ENCODE results near the gene ZBED4. TPM values are rescaled to one million over a fixed set of nuclear protein-coding genes. Genes with fewer than 3 reads are reported as not detected.

Gene ZBED4
- total and polyA plus RNA-seq, 4 donors, result 2.1 to 10.3 (median 4.8) TPM

DNA sequence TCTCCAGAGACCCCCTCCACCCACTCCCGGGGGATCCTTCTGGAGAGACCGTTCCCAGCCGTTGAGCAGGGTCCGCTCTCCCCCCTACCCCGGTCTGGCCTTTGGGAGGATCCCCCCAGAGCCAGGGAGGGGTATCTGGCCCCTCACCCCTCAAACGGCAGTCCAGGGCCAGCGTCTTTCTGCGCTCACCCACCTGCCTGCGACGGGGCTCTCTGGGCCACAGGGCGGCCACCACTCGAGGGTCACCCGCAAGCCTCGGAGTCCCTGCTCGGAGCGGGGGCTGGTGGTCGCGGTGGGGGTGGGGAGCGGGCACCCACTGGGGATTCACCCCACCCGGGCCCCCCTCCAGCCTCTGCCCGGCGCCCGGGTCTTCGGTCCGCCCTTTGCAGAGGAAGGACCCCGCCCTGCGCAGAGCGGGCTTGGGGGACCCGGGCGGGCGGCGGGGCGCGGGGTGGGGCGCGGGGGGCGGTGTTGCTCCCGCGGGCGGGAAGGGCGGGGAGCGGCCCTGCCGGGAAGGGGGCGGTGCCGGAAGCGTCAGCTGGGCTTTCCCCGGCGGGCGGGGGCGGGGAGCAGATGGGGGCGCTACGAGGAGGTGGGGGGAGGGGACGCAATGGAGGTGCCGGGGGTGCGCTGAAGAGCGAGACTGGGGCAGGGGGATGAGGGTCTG lies 81.4 kb downstream of the ZBED4 start:
- Histone ChIP-seq H3K27ac (ENCODE audit: low read depth in 1 of 2, low read length in 2 of 2) (peak overlapping the region; percentile 83 to 84), H3K9ac (ENCODE audit: low read depth in 1 of 2, low read length in 2 of 2) (no peak overlapping the region), H3K4me3 (ENCODE audit: low read depth in 1 of 3, low read length in 3 of 3) (peak overlapping the region in 1 of 3 donors; percentile 69), H3K36me3 (ENCODE audit: control insufficient read depth in 4 of 4, insufficient read depth in 3 of 4, low read depth in 1 of 4, low read length in 3 of 4) (no peaks in the 10 kb centered on the region), H3K9me3 (ENCODE audit: control insufficient read depth in 4 of 4, low read length in 3 of 4) (no peaks in the 10 kb centered on the region), H3K27me3 (ENCODE audit: control insufficient read depth in 4 of 4, insufficient read depth in 4 of 4, low read length in 3 of 4) (no peaks in the 10 kb centered on the region), H3K4me1 (ENCODE audit: control insufficient read depth in 4 of 4, insufficient read depth in 4 of 4, low read length in 3 of 4) (peaks cover 9 to 45% (median 34%) of the 10 kb centered on the region in 4 donors)
- DNase-seq (ENCODE audit: low spot score), result peak; percentile 53
- 5% methylated on average over 56 of the region's 56 CpGs for WGBS
- TF ChIP-seq EGR1 (IDR thresholded peaks at IDR 0.05; ENCODE audit: low read depth in 2 of 2), result no peak
- TF ChIP-seq NR2F2 (IDR thresholded peaks at IDR 0.05), result no peak
- TF ChIP-seq, protein P1, sequence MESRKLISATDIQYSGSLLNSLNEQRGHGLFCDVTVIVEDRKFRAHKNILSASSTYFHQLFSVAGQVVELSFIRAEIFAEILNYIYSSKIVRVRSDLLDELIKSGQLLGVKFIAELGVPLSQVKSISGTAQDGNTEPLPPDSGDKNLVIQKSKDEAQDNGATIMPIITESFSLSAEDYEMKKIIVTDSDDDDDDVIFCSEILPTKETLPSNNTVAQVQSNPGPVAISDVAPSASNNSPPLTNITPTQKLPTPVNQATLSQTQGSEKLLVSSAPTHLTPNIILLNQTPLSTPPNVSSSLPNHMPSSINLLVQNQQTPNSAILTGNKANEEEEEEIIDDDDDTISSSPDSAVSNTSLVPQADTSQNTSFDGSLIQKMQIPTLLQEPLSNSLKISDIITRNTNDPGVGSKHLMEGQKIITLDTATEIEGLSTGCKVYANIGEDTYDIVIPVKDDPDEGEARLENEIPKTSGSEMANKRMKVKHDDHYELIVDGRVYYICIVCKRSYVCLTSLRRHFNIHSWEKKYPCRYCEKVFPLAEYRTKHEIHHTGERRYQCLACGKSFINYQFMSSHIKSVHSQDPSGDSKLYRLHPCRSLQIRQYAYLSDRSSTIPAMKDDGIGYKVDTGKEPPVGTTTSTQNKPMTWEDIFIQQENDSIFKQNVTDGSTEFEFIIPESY (IDR thresholded peaks at IDR 0.05), result no peak
- TF ChIP-seq RXRA (IDR thresholded peaks at IDR 0.05), result no peak
- TF ChIP-seq GABPA (IDR thresholded peaks at IDR 0.05 in 1 of 2, conservative IDR thresholded peaks at IDR 0.05 in 1 of 2), result no peak

DNA sequence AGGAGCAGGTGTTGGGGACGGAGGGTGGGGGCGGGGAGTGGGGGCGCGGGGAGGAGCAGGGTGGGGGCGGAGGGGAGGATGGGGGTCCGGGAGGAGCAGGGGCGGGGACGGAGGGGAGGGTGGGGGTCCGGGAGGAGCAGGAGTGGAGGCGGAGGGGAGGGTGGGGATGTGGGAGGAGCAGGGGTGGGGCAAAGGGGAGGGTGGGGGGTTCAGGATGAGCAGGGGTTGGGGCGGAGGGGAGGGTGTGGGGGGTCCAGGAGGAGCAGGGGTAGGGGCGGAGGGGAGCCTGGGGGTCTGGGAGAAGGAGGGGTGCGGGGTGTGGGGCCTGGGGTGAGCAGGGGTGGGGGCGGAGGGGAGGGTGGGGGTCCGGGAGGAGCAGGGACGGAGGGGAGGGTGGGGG lies 81.9 kb downstream of the ZBED4 start:
- peaks cover 9 to 45% (median 34%) of the 10 kb centered on the region in 4 donors for H3K4me1 ChIP-seq (ENCODE audit: control insufficient read depth in 4 of 4, insufficient read depth in 4 of 4, low read length in 3 of 4)
- H3K4me3 ChIP-seq (ENCODE audit: low read depth in 1 of 3, low read length in 3 of 3), result peak overlapping the region in 1 of 3 donors; percentile 69
- WGBS, result 7% methylated on average over 12 of the region's 16 CpGs
- H3K27me3 ChIP-seq (ENCODE audit: control insufficient read depth in 4 of 4, insufficient read depth in 4 of 4, low read length in 3 of 4), result no peaks in the 10 kb centered on the region
- DNase-seq (ENCODE audit: low spot score), result no peak
- H3K36me3 ChIP-seq (ENCODE audit: control insufficient read depth in 4 of 4, insufficient read depth in 3 of 4, low read depth in 1 of 4, low read length in 3 of 4), result no peaks in the 10 kb centered on the region
- no peak for TF ChIP-seq RAD21 (IDR thresholded peaks at IDR 0.05)
- TF ChIP-seq HNF4A (conservative IDR thresholded peaks at IDR 0.05), result no peak
- no peak for TF ChIP-seq FOXA2 (IDR thresholded peaks at IDR 0.05)
- TF ChIP-seq EGR1 (IDR thresholded peaks at IDR 0.05; ENCODE audit: low read depth in 2 of 2), result no peak
- no peak for TF ChIP-seq HNF4G (IDR thresholded peaks at IDR 0.05)
- no peak for TF ChIP-seq RXRA (IDR thresholded peaks at IDR 0.05)
- TF ChIP-seq, protein P2, sequence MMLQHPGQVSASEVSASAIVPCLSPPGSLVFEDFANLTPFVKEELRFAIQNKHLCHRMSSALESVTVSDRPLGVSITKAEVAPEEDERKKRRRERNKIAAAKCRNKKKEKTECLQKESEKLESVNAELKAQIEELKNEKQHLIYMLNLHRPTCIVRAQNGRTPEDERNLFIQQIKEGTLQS (IDR thresholded peaks at IDR 0.05), result no peak
- no peaks in the 10 kb centered on the region for H3K9me3 ChIP-seq (ENCODE audit: control insufficient read depth in 4 of 4, low read length in 3 of 4)
- H3K9ac ChIP-seq (ENCODE audit: low read depth in 1 of 2, low read length in 2 of 2), result no peak overlapping the region
- no peak overlapping the region for H3K27ac ChIP-seq (ENCODE audit: low read depth in 1 of 2, low read length in 2 of 2)

DNA sequence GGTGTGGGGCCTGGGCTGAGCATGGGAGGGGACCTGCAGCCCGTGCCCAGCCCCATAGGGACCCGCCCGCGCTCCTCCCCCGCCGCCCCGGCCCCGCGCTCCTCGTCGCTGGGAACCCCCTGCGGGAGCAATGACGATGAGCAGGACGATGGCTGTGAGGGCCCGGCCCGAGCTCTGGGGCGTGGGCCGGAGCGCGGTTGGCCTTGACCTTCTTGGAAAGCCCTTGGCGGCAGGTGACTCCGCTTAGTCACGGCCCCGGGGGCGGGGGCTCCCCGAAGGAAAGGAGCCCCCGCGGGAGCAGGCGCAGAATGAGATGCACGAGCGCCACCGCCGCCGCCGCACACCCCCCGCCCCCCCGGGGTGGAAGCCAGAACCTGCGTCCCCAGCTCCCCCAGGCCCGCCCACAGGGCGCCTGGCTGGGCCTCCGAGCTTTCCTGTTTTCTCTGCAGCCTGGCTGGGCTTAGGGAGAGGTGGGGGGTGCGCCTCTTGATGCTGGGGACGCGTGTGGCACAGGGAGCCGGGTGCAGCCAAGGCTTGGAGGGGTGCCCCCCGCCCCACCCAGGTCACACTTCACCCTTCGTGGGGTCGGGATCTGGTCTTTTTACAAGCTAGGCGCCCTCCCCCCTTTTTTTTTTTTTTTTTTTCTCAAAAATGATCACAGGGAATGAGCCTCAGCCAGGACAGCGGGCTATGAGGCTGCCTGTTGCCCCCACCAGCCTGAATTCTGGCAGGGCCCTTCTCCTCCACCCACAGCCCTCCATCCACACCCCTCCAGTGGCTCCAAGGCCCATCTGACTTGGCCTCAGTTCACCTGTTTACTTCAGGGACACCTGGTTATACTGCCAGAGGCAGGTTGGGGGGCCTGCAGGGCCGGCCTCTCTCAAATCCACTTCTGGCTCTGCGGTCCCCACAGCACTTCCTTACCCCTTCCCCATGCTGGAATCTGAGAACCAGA lies 82.7 kb downstream of the ZBED4 start:
- H3K27me3 ChIP-seq (ENCODE audit: control insufficient read depth in 4 of 4, insufficient read depth in 4 of 4, low read length in 3 of 4), result no peaks in the 10 kb centered on the region
- peak overlapping the region in 1 of 2 donors; percentile 3 for H3K9ac ChIP-seq (ENCODE audit: low read depth in 1 of 2, low read length in 2 of 2)
- no peaks in the 10 kb centered on the region for H3K9me3 ChIP-seq (ENCODE audit: control insufficient read depth in 4 of 4, low read length in 3 of 4)
- H3K27ac ChIP-seq (ENCODE audit: low read depth in 1 of 2, low read length in 2 of 2), result peak overlapping the region; percentile 74
- H3K4me3 ChIP-seq (ENCODE audit: low read depth in 1 of 3, low read length in 3 of 3), result peak overlapping the region in 1 of 3 donors; percentile 38
- peak; percentile 55 for DNase-seq (ENCODE audit: low spot score)
- H3K36me3 ChIP-seq (ENCODE audit: control insufficient read depth in 4 of 4, insufficient read depth in 3 of 4, low read depth in 1 of 4, low read length in 3 of 4), result no peaks in the 10 kb centered on the region
- peaks cover 6 to 42% (median 30%) of the 10 kb centered on the region in 4 donors for H3K4me1 ChIP-seq (ENCODE audit: control insufficient read depth in 4 of 4, insufficient read depth in 4 of 4, low read length in 3 of 4)
- 5% methylated on average over 52 of the region's 52 CpGs for WGBS
- TF ChIP-seq YY1 (IDR thresholded peaks at IDR 0.05) (peak; percentile 37), RXRA (IDR thresholded peaks at IDR 0.05) (peak; percentile 44 to 76), HNF4A (conservative IDR thresholded peaks at IDR 0.05) (peak in 1 of 2 donors; percentile 56), EGR1 (IDR thresholded peaks at IDR 0.05; ENCODE audit: low read depth in 2 of 2) (peak in 1 of 2 donors; percentile 57), RAD21 (IDR thresholded peaks at IDR 0.05) (peak in 1 of 2 donors; percentile 35), JUND (IDR thresholded peaks at IDR 0.05) (peak in 1 of 2 donors; percentile 64), FOXA1 (IDR thresholded peaks at IDR 0.05) (peak; percentile 20), FOXA2 (IDR thresholded peaks at IDR 0.05) (no peak), TAF1 (conservative IDR thresholded peaks at IDR 0.05) (no peak)
- TF ChIP-seq, protein P2 (IDR thresholded peaks at IDR 0.05), result no peak
- TF ChIP-seq, protein P1 (IDR thresholded peaks at IDR 0.05), result peak; percentile 16
- TF ChIP-seq, protein P3, sequence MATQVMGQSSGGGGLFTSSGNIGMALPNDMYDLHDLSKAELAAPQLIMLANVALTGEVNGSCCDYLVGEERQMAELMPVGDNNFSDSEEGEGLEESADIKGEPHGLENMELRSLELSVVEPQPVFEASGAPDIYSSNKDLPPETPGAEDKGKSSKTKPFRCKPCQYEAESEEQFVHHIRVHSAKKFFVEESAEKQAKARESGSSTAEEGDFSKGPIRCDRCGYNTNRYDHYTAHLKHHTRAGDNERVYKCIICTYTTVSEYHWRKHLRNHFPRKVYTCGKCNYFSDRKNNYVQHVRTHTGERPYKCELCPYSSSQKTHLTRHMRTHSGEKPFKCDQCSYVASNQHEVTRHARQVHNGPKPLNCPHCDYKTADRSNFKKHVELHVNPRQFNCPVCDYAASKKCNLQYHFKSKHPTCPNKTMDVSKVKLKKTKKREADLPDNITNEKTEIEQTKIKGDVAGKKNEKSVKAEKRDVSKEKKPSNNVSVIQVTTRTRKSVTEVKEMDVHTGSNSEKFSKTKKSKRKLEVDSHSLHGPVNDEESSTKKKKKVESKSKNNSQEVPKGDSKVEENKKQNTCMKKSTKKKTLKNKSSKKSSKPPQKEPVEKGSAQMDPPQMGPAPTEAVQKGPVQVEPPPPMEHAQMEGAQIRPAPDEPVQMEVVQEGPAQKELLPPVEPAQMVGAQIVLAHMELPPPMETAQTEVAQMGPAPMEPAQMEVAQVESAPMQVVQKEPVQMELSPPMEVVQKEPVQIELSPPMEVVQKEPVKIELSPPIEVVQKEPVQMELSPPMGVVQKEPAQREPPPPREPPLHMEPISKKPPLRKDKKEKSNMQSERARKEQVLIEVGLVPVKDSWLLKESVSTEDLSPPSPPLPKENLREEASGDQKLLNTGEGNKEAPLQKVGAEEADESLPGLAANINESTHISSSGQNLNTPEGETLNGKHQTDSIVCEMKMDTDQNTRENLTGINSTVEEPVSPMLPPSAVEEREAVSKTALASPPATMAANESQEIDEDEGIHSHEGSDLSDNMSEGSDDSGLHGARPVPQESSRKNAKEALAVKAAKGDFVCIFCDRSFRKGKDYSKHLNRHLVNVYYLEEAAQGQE (IDR thresholded peaks at IDR 0.05), result peak; percentile 56
